HG03439 (cell line): ENCODE data around the gene FANCC.

Experiments used
- ATAC-seq: cut with Tn5 transposase; IDR thresholded peaks from one replicate; pipeline ENCODE4 v1.9.1; 2021; ENCODE audit warnings: mild to moderate bottlenecking, moderate library complexity; ENCODE audit not compliant: unreplicated experiment

The FANCC gene

DNA sequence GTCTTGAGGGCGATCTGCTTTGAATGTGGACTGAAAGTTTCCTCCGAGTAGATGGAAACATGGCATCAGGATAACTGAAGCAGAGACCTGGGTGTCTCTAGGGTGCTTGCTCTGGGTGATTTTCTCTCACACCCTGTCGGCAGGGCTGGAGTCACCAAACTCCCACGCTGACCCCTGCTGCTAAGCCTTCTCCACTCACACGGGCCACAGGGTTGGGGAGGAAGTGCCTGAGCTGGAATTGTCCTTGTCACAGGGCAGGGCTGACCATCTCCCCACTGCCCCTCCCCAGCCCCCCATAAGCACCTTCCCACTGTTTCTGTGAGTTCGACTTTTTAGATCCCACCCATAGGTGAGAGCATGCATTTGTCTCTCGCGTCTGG, 212.9 kb downstream of the FANCC start:
- no peak for ATAC-seq

DNA sequence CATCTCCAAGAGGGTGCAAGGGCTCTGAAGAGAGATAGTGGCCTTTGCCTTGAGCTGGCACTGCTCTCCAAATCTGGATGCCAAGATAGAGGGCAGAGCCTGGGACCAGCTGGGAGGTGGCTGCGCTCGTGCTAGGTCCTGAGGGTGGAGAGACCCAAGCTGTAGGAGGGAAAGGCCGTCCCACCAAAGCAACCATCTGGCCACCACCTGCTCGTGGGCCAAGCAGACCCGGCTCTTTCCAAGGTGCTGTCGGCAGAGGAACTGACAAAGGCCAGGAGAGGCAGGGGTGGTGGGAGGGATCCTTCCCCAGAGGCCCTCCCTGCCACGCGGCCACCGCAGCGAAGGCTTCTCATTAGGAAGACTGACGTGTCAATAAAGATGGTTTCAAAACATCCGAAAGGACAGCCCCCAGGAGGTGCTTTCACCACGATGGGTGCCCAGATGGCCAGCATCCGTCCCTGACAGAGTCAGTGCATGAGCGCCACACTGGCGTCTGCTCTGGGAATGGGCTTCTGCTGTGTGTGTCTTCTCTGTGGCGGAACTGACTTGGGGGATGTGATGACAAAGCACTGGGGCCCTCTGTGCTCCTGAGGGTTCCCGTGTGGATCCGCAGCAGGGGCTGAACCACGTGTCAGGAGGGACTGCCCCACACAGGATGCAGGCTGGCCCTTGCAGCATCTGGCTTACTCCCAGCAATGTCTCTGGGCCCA, 213.5 kb downstream of the FANCC start:
- ATAC-seq, result no peak

DNA sequence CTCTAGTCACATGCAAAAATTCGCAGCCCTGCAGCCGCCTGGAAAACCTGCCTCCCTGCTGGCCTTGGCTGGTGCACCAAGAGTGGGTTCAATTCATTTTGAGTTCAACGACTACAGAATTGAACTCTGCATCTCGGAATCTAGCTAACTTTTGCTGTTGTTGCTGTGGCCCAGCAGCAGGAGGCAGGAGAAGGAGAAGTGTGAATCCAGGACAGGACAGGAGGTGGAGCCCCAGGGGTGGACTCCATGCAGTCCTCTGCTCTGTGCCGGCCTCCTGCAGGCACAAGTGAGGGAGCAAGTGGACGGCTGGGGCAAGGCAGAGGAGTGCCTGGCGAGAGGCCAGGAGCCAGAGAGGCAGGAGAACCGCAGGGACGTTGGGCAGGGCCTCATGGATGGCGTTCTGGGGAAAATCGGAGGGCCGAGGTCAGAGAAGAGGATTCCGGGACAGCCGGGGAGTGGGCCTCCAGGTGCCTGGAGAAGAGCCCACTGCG, 214.2 kb downstream of the FANCC start:
- ATAC-seq, result no peak

DNA sequence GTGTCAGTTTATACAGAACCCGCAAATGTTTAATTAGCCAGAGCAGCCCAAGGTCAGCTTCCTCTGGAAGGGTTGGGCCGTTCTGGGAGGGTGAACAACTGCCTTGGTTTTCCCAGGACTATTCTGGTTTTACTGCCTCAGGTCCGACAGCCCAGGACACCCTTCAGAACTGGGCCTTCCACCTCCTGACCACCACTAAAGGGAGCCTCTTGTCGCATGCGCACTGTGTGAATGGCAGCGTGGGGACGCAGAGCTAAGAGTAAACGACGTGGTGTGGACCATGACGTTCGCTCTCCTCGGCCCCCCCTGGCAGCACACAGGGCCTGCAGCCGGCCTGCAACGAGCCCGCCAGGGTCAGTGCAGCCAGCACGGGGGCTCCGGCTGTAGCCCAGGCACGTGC, 214.9 kb downstream of the FANCC start:
- no peak for ATAC-seq

DNA sequence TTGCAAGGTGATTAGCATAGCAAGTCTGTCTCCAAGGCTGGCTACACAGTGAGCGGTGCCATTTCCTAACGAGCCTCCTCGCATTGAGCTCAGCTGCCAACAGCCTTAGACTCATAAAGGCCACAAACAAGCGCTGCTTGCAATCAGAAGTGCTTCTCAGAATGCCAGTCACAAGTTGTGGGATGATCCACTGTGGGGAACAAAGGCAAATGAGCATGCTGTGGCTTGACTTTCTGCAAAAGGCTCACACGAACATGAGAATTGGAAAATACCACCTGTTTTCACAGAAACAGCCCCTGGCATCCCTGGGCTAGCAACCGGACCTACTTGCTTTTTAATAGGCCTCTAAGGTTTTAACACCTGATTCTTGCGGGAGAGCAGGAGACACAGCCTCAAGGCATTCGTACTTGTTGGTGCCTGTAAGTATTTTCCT, 215.5 kb downstream of the FANCC start:
- ATAC-seq, result no peak

DNA sequence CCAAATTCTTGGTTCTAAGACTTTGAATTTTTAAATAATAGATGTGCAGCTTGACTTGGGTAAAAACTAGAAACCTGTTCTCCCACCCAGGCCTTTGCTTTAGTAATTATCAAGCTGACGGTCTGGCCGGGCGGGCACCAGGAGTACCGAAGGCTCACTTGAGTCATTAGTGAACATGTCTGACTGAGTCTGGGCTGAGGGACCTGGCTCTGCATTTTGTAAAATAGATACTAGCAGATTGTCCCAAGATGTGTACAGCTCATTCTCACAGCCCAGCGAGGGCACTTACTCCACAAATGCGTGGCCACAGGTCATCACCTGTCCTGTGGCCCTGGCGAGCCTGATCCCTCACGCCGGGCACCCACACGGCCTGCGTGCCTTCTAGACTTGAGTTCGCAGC, 216.2 kb downstream of the FANCC start:
- ATAC-seq, result no peak

- ATAC-seq, result no peak
Observed at GRCh38 chr9:95100071-95100627, 217.4 kb downstream of the FANCC start.

DNA sequence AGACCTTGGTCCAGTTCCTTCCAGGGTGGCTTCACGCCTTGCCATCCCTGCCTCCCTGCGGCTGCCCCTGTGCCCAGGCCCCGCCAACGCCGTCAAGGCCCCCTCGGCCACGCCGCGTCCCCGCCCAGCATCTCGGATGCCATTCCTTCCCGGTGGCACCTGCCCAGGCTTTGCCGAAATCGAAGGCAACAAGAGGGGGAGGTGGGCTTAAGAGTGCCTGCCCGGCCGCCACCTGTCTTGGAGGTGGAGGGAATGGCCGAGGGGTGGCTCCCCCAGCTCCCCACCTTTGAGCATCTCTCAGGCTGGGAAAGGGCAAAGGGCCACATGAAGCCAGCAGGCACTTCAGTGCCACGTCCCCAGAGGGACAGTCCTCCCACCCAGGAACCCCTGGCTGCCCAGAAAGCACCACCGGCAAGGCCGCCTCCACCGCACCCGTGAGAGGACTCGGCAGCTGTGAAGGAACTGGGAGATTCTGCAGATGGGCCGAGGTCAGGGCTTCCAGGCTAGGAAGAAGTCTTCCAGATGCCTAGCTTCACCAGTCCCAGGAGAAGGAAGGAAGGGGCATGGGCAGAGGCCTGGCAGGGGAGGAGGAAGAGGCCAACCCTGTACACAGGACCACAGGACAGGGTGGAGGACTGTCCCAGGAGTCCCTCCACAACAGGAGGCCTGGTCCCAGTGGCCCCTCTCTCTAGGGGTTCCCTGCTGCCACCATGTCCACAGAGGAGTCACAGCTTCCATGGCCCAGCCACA, 218.0 kb downstream of the FANCC start:
- ATAC-seq, result no peak

DNA sequence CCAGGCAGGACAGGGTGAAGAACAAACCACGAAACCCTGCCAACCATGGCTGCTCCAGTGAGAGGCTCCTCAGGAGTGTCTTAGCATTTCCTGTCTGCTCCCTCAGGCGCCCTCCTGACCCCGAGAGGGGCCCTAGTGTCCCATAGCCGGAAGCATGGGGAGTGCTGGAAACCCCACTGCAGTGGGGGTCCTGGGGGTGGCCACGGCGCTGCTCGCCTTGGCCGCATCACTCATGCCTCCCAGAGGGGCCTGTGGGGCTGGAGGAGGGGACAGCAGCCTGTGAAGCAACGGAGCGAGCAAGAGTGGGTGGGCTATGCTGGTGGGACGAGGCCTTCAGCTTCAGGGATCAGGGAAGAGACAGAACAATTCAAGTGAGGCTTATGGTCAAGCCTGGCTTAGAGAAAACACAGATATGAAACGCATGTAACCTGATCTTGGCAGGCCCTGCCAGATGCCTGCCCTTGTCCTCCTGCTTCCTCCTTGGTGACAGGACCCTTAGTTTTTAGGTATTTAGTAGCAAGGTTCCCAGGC, 219.1 kb downstream of the FANCC start:
- ATAC-seq, result no peak

DNA sequence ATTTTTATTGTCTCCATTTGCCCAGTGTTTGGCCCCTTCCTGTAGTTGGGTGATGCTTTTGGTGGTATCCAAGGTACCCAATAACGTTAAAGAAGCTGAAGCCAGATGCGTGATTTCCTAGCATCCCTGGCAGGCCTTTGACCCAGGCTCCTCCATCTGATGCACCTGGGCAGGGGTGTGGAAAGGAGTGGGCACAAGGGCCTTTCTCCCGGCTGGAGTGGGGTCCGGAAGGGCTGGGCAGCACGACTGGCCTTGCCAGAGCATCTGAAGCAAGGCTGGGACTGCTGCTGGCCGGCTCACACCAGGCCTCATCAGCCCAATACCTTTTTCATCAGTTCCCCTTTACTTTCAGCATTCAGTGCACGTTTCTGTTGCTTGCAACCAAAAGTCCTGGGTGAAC, 220.2 kb downstream of the FANCC start:
- ATAC-seq, result no peak

DNA sequence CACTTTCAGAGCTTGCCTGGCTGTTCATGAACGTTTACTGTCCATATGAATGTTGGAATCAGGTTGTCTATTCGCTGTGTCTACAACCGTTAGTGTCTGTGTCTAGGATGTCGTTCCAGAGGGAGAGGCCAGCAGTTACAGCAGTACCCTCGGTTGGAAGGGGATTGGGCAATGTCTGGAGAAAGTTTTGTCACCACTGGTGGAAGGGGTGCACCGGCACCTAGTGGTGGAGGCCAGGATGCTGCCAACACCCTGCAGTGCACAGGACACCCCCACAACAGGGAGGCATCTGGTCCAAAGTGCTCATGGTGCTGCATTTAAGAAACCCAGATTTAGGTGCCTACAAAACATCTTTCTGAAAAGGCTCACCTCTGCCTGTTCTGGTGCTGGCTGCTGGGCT, 220.7 kb downstream of the FANCC start:
- ATAC-seq, result no peak

DNA sequence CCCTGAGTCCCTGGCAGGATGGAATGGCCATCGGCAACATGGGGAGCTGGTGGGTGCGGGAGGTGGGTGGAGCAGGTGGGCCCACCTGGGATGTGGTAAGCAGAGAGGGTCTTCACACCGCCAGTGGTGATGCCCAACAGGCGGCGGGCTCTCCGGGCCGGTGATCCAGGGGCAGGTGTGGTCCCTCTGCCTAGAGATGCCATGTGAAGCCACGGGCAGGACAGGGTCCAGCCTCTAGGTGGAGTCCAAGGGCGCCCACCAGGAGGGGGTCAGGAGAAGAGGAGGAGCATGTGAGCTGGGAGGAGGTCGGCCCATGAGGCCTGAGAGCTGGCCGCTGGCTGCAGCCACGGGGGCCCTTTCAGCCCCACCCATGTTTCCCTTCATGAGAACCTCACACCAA, 221.1 kb downstream of the FANCC start:
- ATAC-seq, result no peak

DNA sequence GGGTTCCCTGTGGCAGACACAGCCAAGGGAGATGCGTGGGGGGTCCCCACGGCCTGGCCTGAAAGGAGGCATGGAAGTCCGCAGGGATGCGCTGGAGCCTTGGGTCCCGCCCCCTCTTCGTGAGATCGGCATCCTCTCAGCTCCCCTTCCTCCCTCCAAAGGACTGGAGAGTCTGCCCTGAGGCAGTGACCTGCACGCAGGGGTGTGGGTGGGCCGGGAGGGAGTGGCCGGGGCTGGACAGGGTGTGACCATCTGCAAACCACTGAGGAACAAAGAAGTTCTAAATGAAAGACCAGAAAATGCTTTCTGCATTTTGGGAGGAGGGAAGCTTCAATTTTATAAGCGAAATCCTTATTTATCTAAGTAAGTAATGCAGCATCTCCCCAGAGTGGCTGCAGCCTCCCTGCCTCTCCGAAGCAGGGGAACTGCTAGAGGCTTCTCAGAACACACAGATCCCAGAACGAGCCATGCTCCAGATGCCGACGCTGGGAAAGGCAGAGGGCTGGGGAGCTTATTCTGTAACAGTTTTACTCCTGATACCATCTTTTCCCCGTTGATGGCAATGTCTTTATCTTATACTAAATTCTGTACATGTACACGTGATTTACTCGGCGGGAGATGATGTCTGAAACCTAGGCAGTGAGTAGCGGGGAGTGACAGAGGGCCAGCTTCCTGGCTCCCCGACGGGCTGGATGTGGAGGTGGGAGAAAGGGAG, 221.7 kb downstream of the FANCC start:
- ATAC-seq, result no peak

DNA sequence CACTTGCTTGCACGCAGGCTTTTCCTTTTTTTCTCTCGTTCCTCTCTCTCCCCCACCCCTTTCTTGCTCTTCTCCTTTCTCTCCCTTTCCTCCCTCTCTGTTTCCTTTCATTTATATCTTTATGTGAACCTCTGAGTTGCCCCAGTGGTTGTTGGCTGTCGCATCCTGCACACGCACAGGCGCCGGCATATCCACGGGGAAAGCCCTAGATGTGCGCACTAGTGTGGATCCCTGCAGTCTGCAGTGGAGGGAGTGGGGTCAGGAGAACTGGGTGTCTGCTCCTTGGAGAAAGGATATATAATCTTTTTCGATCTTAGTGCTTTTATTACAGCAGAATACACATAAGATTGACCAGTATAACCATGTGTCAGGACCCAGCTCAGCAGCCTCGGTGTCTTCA, 223.5 kb downstream of the FANCC start:
- no peak for ATAC-seq

DNA sequence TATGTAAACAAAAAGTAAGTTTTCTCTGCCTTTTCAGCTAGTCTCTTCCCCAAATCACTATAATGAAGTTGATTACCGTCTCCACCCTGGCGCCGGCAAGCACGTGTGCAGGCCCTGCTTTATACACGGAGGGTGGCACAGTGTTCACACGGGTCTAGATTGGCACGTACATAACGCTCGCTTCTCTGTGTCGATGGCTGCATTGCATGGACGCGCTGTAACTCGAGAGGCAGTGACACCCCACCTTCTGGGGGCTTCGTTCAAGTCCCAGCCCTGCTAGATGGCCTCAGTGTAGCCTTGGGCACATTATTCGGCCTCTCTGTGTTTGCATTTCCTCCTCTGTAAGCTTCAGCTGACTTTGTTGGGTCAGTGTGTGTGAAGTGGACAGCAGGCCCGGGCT, 223.9 kb downstream of the FANCC start:
- no peak for ATAC-seq

DNA sequence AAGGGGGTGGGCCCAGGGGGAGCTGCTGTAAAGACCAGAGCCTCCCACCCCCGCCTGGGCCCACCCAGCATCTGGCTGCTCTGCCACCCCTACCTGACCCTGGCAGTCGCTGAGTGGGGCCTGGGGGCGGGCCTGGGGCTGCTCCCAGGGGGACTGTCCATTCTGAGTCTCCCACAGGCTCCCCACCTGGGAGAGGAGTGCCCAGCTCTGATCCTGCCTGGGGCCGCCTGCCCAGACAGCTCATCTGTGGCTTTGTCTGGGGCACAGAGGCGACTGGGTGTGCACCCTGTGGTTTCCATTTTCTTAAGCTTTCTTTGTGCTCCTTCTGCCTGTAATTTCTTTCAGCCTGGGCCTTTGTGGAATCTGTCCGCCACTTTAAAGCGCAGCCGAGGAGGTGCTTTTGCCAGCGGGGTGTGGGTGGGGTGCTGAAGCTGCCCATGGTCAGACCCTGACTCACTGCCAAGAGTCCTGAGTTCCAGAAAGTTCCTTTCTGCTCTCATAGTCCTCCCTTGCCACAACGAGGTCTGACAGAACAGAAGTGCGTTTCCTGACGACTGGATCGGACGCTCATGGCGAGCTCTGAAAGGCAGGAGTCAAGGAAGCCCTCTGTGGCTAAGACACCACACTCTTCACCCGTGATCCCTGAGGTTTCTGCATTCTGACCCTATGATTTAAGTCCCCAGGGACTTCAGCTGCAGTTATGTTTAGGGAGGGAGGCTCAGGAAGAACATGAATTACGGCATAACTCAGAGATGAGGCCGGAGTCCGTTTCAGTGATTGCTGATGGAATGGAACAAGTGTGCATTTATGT, 225.0 kb downstream of the FANCC start:
- no peak for ATAC-seq

GRCh38 chr9:95091601-95092261, 225.8 kb downstream of the FANCC start:
- no peak for ATAC-seq

GRCh38 chr9:95090871-95091577, 226.5 kb downstream of the FANCC start:
- ATAC-seq, result no peak
